Peyer's patch (tissue), 4 donors: ENCODE results near the gene LEUTX. TPM values are rescaled to one million over a fixed set of nuclear protein-coding genes. Genes with fewer than 3 reads are reported as not detected.

Source experiments
- DNase-seq, 3 donors: peaks; one replicate each; pipeline ENCODE4 v3.0.0-alpha.2; 2017 to 2019
- H3K27ac ChIP-seq, 4 donors: fragments of 200-600 bp; sonication (generic); one replicate each; pipeline ENCODE4 v1.5.1; 2016 to 2019
- H3K27me3 ChIP-seq, 2 donors: fragments of 200-600 bp; sonication (generic); one replicate each; pipeline ENCODE4 v1.5.1; 2019
- H3K36me3 ChIP-seq, 3 donors: fragments of 200-600 bp; sonication (generic); one replicate each; pipeline ENCODE4 v1.5.1; 2016 to 2019
- H3K4me1 ChIP-seq, 4 donors: fragments of 200-600 bp; sonication (generic); one replicate each; pipeline ENCODE4 v1.5.1; 2016 to 2019
- H3K4me3 ChIP-seq, 4 donors: fragments of 200-600 bp; sonication (generic); 1 replicate in 3 of 4; 2 replicates in 1 of 4; pipeline ENCODE4 v1.5.1; 2016 to 2019; ENCODE audit warnings: mild to moderate bottlenecking in 1 of 4
- H3K9me3 ChIP-seq, 4 donors: fragments of 200-600 bp; sonication (generic); one replicate each; pipeline ENCODE4 v1.5.1; 2016 to 2019; ENCODE audit warnings: mild to moderate bottlenecking in 1 of 4
- POLR2A ChIP-seq, 2 donors: fragments of 450-650 bp; IDR thresholded peaks; one replicate each; pipeline ENCODE4 v1.5.1; 2017; ENCODE audit warnings: antibody characterized with exemption in 2 of 2, mild to moderate bottlenecking in 2 of 2, moderate library complexity in 2 of 2
- total RNA-seq, 4 donors: library from RNA; depleted of rRNA; stranded (reverse); fragments of >200 nt; gene quantifications; one replicate each; pipeline ENCODE4 v1.1.0, GENCODE V29; 2016
- TF ChIP-seq, protein P1 (sequence below), 6 experiments: fragments of 450-650 bp in 4 of 6; fragments of 200-600 bp in 2 of 6; sonication (generic) in 1 of 6; IDR thresholded peaks; one replicate each; pipeline ENCODE4 v1.5.1; 2017 to 2019; ENCODE audit warnings: antibody characterized with exemption in 6 of 6, mild to moderate bottlenecking in 3 of 6, moderate library complexity in 1 of 6

LEUTX gene, protein sequence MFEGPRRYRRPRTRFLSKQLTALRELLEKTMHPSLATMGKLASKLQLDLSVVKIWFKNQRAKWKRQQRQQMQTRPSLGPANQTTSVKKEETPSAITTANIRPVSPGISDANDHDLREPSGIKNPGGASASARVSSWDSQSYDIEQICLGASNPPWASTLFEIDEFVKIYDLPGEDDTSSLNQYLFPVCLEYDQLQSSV
- total RNA-seq: not detected

DNA sequence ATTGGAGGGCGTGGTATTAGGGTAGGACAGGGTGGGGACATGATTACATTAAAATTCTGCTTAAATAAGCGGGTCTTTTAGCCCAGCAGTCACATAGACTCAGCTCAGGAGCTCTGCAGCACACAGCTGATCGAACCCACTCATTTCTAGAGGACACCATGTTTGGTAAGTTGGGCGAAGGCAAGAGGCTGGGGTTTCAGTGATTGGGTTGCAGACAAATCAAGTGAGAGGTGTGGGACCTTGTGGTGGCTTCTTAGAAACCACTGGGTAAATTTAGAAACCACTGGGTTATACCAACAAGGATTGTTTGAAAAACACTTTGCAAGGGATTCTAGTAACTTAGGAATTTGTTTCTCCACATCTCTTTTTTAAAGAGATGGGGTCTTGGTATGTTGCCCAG is at the start of gene LEUTX:
TSS of gene LEUTX (plus strand) at position 92 of the 400 bp plus-strand sequence. CDS start at position 159, 67 bp downstream.
- Histone ChIP-seq H3K4me3 (no peak within 1 kb of the TSS), H3K36me3 (no peaks in the 10 kb centered on the region), H3K27me3 (no peaks in the 10 kb centered on the region), H3K4me1 (no peaks in the 10 kb centered on the region), H3K27ac (no peak within 1 kb of the TSS), H3K9me3 (no peaks in the 10 kb centered on the region)
- no peak for DNase-seq
- TF ChIP-seq POLR2A (IDR thresholded peaks at IDR 0.05): no peak
- TF ChIP-seq, protein P1, sequence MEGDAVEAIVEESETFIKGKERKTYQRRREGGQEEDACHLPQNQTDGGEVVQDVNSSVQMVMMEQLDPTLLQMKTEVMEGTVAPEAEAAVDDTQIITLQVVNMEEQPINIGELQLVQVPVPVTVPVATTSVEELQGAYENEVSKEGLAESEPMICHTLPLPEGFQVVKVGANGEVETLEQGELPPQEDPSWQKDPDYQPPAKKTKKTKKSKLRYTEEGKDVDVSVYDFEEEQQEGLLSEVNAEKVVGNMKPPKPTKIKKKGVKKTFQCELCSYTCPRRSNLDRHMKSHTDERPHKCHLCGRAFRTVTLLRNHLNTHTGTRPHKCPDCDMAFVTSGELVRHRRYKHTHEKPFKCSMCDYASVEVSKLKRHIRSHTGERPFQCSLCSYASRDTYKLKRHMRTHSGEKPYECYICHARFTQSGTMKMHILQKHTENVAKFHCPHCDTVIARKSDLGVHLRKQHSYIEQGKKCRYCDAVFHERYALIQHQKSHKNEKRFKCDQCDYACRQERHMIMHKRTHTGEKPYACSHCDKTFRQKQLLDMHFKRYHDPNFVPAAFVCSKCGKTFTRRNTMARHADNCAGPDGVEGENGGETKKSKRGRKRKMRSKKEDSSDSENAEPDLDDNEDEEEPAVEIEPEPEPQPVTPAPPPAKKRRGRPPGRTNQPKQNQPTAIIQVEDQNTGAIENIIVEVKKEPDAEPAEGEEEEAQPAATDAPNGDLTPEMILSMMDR (IDR thresholded peaks at IDR 0.05): no peak

DNA sequence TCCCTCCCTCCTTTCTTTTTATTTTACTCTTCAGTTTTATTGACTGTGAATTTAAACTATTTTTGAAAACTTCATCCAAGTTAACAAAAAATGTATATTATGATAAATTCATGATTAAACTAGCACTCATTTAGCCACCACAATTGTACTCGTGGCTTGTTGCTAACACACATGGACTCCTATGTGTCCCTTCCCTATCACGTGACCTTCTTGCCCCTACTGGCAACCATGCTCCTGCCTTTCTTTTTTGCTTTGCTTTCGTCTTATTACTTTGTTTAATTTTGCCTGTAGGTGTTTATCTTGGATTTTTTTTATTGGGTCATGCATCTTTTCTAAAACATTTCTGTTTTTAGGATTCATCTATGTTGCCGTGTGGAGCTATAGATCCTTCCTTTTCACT is 49.1 kb upstream of the LEUTX start:
- Histone ChIP-seq H3K27me3 (no peaks in the 10 kb centered on the region), H3K27ac (no peak overlapping the region), H3K9me3 (no peaks in the 10 kb centered on the region), H3K4me1 (no peaks in the 10 kb centered on the region), H3K36me3 (no peaks in the 10 kb centered on the region), H3K4me3 (no peak overlapping the region)
- no peak for DNase-seq
- TF ChIP-seq POLR2A (IDR thresholded peaks at IDR 0.05): no peak
- TF ChIP-seq, protein P1 (IDR thresholded peaks at IDR 0.05): no peak

DNA sequence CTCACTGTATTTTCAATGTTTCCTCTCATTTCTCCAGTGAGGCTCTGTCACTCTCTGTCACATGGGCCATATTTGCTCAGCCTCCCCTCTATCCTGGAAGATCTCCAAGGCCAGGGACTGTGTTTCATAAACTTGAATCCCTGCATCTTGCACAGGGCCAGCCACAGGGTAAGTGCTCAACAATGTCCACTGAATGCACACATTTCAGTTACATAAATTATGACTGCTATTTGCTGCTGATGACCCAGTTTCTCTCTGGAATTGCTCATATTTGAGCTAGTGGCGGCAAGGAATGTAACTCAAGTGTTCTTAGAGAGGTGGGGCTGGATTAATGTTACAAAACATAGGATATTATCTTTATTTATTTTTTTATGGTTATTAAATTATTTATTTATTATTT is 47.0 kb upstream of the LEUTX start:
- Histone ChIP-seq H3K9me3 (no peaks in the 10 kb centered on the region), H3K4me3 (no peak overlapping the region), H3K27me3 (no peaks in the 10 kb centered on the region), H3K27ac (no peak overlapping the region), H3K36me3 (no peaks in the 10 kb centered on the region), H3K4me1 (no peaks in the 10 kb centered on the region)
- DNase-seq: no peak
- TF ChIP-seq, protein P1 (IDR thresholded peaks at IDR 0.05): no peak
- no peak for TF ChIP-seq POLR2A (IDR thresholded peaks at IDR 0.05)

DNA sequence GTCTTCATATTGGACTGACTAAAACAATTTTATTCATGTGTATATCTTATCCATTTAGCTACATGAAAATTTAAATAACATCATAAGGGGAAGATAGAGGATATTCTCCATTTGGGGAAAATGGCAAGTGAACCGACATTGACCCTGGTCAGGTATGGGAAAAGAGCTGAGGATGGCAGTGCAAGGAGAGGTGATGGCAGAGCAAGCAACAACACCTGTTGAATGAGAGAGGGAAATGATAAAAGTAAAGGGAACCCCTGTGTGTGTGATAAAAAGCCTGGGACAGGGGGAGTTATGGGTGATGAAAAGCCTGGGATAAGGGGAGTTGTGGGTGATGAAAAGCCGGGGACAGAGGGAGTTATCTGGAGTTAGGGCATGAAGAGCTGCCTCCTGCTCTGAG is 44.8 kb upstream of the LEUTX start:
- no peaks in the 10 kb centered on the region for H3K9me3 ChIP-seq
- TF ChIP-seq POLR2A (IDR thresholded peaks at IDR 0.05): no peak
- TF ChIP-seq, protein P1 (IDR thresholded peaks at IDR 0.05): no peak
- H3K4me3 ChIP-seq: no peak overlapping the region
- H3K36me3 ChIP-seq: no peaks in the 10 kb centered on the region
- no peaks in the 10 kb centered on the region for H3K4me1 ChIP-seq
- no peak for DNase-seq
- no peak overlapping the region for H3K27ac ChIP-seq
- no peaks in the 10 kb centered on the region for H3K27me3 ChIP-seq

DNA sequence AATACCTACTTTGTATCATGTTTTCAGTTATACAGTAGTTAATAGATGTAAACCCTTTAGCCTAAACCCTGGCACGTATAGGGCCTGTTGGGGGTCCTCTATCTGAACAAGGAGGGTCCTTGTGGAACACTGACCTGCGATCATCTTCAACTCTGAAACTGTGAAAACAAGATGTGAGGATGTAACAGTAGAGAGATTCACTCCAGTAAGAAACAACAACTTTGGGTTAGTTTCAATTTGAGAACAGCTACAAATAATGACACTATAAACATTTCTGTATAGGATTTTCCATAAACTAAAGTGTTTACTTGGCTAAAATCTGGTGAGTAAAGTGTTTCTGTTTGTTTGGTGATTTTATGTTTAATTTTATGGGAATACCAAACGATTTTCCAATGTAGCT is 43.0 kb upstream of the LEUTX start:
- Histone ChIP-seq H3K4me1 (no peaks in the 10 kb centered on the region), H3K27me3 (no peaks in the 10 kb centered on the region), H3K4me3 (no peak overlapping the region), H3K9me3 (no peaks in the 10 kb centered on the region), H3K27ac (no peak overlapping the region), H3K36me3 (no peaks in the 10 kb centered on the region)
- TF ChIP-seq, protein P1 (IDR thresholded peaks at IDR 0.05): no peak
- TF ChIP-seq POLR2A (IDR thresholded peaks at IDR 0.05): no peak
- no peak for DNase-seq

DNA sequence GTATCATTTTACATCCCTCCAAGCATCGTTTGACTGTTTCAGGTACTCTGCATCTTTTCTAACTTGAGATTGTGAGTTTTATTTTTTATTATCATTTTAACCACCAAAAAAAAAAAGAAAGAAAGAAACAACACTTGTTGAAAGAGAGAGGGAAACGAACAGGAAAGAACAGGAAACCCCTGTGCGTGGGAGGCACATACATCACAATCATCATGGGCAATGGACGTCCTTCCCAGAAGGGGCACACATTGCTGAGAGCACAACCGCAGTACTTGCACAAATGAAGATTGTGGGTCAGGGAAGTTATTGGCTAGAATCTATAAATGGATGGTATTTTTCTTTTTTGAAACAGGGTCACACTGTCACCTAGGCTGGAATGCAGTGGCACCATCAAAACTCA is 42.6 kb upstream of the LEUTX start:
- Histone ChIP-seq H3K36me3 (no peaks in the 10 kb centered on the region), H3K9me3 (no peaks in the 10 kb centered on the region), H3K27ac (no peak overlapping the region), H3K27me3 (no peaks in the 10 kb centered on the region), H3K4me1 (no peaks in the 10 kb centered on the region), H3K4me3 (no peak overlapping the region)
- DNase-seq: no peak
- no peak for TF ChIP-seq POLR2A (IDR thresholded peaks at IDR 0.05)
- TF ChIP-seq, protein P1 (IDR thresholded peaks at IDR 0.05): no peak
